ENCODE data around the gene GMDS. TPM values are rescaled to one million over a fixed set of nuclear protein-coding genes. Genes with fewer than 3 reads are reported as not detected.

Gene GMDS
- total RNA-seq, 1 donor from 2014 or later: 30.2 TPM

DNA sequence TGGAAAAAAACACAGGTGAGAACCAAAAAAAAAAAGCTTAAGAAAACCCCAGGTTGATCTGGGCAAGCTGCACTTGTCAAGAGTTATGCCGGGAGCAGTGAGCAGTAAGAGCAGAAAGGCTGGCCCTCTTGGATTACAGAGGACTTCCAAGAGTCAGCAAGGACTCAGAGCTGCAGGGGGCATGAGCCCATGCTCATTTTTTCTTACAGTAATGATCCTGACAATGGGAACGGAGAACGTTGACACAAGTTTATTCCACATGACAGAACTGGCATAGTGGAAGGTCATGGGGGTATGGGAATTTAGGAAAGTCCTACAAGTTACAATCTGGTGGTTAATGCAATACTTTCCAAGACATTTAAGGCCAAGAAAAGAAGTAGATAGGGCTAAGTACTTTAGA, 256.6 kb downstream of the GMDS start:
- intact Hi-C loops (cut with DNase I): no loop called here
- no peak for DNase-seq (ENCODE audit: extremely low spot score in 2 of 2)

DNA sequence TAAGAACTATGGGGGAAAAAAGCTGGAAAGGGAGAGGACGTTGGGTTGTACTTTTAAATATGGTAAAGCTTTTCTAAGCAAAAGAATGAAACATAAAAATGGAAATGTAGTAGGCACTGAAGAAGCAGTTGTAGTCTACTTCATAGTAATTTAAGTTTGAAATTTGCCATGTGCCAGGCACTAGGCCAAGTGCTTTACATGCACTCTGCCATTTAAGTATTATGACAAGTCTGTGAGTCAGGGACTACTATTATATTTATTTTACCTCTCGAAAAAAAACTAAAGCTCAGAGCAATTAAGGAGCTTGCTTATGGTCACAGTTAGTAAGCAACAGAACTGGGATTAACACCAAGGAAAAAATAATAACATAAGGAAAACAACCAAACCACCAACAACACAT, 257.8 kb downstream of the GMDS start:
- no peak for DNase-seq (ENCODE audit: extremely low spot score in 2 of 2)
- Histone ChIP-seq H3K4me1 (no peaks in the 10 kb centered on the region), H3K4me3 (no peak overlapping the region), H3K27me3 (no peaks in the 10 kb centered on the region), H3K9me3 (no peaks in the 10 kb centered on the region), H3K27ac (no peak overlapping the region), H3K36me3 (no peaks in the 10 kb centered on the region)
- intact Hi-C loops (cut with DNase I): no loop called here
- TF ChIP-seq POLR2A (IDR thresholded peaks at IDR 0.05) (no peak), POLR2AphosphoS5 (IDR thresholded peaks at IDR 0.05; ENCODE audit: insufficient read depth in 1 of 2, low read depth in 1 of 2) (no peak)
- TF ChIP-seq, protein P1, sequence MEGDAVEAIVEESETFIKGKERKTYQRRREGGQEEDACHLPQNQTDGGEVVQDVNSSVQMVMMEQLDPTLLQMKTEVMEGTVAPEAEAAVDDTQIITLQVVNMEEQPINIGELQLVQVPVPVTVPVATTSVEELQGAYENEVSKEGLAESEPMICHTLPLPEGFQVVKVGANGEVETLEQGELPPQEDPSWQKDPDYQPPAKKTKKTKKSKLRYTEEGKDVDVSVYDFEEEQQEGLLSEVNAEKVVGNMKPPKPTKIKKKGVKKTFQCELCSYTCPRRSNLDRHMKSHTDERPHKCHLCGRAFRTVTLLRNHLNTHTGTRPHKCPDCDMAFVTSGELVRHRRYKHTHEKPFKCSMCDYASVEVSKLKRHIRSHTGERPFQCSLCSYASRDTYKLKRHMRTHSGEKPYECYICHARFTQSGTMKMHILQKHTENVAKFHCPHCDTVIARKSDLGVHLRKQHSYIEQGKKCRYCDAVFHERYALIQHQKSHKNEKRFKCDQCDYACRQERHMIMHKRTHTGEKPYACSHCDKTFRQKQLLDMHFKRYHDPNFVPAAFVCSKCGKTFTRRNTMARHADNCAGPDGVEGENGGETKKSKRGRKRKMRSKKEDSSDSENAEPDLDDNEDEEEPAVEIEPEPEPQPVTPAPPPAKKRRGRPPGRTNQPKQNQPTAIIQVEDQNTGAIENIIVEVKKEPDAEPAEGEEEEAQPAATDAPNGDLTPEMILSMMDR (IDR thresholded peaks at IDR 0.05): no peak

More for the DNA sequence above, 256.6 kb downstream of the GMDS start:
- H3K9me3 ChIP-seq: no peaks in the 10 kb centered on the region
- no peak for TF ChIP-seq POLR2A (IDR thresholded peaks at IDR 0.05)
- TF ChIP-seq, protein P1 (IDR thresholded peaks at IDR 0.05): no peak
- TF ChIP-seq POLR2AphosphoS5 (IDR thresholded peaks at IDR 0.05; ENCODE audit: insufficient read depth in 1 of 2, low read depth in 1 of 2): no peak
- H3K36me3 ChIP-seq: no peaks in the 10 kb centered on the region
- H3K27me3 ChIP-seq: no peaks in the 10 kb centered on the region
- no peak overlapping the region for H3K4me3 ChIP-seq
- H3K4me1 ChIP-seq: no peaks in the 10 kb centered on the region
- H3K27ac ChIP-seq: no peak overlapping the region

DNA sequence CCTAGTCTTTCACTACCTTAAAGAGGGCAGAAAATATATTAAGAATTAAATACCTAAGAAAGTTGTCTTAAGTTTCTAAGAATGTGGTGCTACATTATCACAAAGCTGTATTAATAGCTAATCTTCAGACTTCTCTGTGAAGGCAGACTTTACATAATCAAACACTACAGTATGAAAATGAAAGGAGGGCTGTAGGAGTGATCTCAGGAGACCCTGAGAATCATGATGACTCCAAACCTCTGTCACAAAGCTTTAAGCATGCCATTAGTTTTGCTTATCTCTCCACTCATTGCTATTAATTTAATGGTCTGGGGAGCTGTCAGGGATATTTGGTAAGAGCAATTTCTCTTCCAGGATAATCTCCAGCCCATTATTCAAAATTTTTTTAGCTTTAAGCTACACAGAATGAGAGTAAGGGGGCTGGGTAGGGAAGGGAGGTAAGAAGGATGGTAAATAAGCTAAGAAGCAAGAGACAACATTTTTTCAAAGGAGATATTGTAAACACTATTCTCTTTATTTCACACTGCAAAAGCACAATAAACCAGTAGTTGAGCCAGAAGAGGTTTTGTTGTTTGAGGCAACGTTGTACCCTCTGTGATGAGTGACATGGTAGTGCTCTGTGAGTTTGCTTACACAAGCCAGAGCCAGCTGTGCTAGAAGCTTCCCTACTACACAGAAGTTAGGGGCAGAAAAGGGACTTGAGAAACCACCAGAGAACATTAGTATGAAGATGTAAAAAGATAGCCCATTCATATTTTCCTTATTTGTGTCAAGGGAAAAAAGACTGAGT, 258.8 kb downstream of the GMDS start:
- no peaks in the 10 kb centered on the region for H3K4me1 ChIP-seq
- no peak for TF ChIP-seq POLR2AphosphoS5 (IDR thresholded peaks at IDR 0.05; ENCODE audit: insufficient read depth in 1 of 2, low read depth in 1 of 2)
- no peak for TF ChIP-seq POLR2A (IDR thresholded peaks at IDR 0.05)
- TF ChIP-seq, protein P1 (IDR thresholded peaks at IDR 0.05): no peak
- no peaks in the 10 kb centered on the region for H3K36me3 ChIP-seq
- intact Hi-C loops (cut with DNase I): no loop called here
- no peak overlapping the region for H3K27ac ChIP-seq
- H3K9me3 ChIP-seq: no peaks in the 10 kb centered on the region
- H3K4me3 ChIP-seq: no peak overlapping the region
- H3K27me3 ChIP-seq: no peaks in the 10 kb centered on the region
- no peak for DNase-seq (ENCODE audit: extremely low spot score in 2 of 2)

DNA sequence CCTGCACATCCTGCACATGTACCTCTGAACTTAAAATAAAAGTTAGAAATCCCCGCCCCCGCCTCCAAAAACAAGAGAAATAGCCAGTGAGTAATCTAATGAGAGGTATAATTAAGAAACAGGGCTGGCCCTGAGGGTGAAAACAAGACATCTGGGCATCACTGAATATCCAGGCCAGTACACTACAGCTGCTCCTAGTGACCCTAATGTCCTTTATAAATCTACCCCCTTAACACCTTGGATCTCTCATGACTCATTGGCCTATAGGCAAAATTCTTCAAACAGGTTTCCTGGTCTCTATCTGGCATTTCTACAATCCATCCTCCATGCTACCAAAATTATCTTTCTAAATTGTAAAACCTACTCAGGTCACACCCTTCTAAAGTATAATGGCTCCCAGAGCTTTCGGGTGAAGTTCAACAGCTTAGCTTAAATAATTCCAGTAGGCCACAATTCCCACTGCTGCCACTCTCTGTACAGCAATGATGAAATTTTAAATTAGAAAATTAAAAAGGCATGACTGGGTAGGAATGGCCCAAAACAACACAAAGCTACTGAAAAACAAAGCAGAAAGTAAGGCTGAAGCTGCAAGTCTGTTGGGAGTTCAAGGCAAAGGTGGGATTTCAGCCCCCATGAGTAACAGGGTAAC, 260.9 kb downstream of the GMDS start:
- Histone ChIP-seq H3K9me3 (peaks cover 2% of the 10 kb centered on the region), H3K27me3 (no peaks in the 10 kb centered on the region), H3K4me1 (no peaks in the 10 kb centered on the region), H3K4me3 (no peak overlapping the region), H3K27ac (no peak overlapping the region), H3K36me3 (no peaks in the 10 kb centered on the region)
- TF ChIP-seq POLR2AphosphoS5 (IDR thresholded peaks at IDR 0.05; ENCODE audit: insufficient read depth in 1 of 2, low read depth in 1 of 2) (no peak), POLR2A (IDR thresholded peaks at IDR 0.05) (no peak)
- TF ChIP-seq, protein P1 (IDR thresholded peaks at IDR 0.05): no peak
- DNase-seq (ENCODE audit: extremely low spot score in 2 of 2): no peak
- intact Hi-C loops (cut with DNase I): no loop called here

DNA sequence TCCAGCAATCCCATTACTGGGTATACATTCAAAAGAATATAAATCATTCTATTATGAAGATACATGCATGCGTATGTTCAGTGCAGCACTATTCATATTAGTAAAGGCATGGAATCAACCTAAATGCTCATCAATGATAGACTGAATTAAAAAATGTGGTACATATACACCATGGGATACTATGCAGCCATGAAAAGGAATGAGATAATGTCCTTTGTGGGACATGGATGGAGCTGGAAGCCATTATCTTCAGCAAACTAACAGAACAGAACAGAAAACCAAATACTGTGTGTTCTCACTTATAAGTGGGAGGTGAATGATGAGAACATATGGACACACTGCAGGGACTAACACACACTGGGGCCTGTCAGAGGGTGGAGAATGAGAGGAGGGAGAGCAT, 261.6 kb downstream of the GMDS start:
- Histone ChIP-seq H3K36me3 (no peaks in the 10 kb centered on the region), H3K4me3 (no peak overlapping the region), H3K4me1 (no peaks in the 10 kb centered on the region), H3K27me3 (no peaks in the 10 kb centered on the region), H3K9me3 (peaks cover 3% of the 10 kb centered on the region), H3K27ac (no peak overlapping the region)
- intact Hi-C loops (cut with DNase I): no loop called here
- no peak for TF ChIP-seq POLR2A (IDR thresholded peaks at IDR 0.05)
- TF ChIP-seq POLR2AphosphoS5 (IDR thresholded peaks at IDR 0.05; ENCODE audit: insufficient read depth in 1 of 2, low read depth in 1 of 2): no peak
- DNase-seq (ENCODE audit: extremely low spot score in 2 of 2): no peak

Measured in vagina (tissue), 2 donors.